ENCODE results near the gene LIN28B. TPM values are rescaled to one million over a fixed set of nuclear protein-coding genes. Genes with fewer than 3 reads are reported as not detected.

The LIN28B gene, protein sequence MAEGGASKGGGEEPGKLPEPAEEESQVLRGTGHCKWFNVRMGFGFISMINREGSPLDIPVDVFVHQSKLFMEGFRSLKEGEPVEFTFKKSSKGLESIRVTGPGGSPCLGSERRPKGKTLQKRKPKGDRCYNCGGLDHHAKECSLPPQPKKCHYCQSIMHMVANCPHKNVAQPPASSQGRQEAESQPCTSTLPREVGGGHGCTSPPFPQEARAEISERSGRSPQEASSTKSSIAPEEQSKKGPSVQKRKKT
- total RNA-seq (2014; rRNA removed; shearing (Covaris generic)), result 2.3 and 2.5 TPM in 2 replicates
- 1.5 and 1.7 TPM in 2 replicates for polyA plus RNA-seq (2015; cell fraction: cytosol; rRNA removed)
- 1.8 and 2.2 TPM in 2 replicates for polyA plus RNA-seq (2015; cell fraction: nucleus; rRNA removed)

- DNase-seq (ENCODE audit: low read depth), result peak; percentile 69
Observed at GRCh38 chr6:104956731-104957294, at the start of gene LIN28B. TSS of gene LIN28B (plus strand) at chr6:104957107. CDS start at chr6:104957251, 144 bp downstream.

- DNase-seq (ENCODE audit: low read depth), result peak; percentile 17
Observed at GRCh38 chr6:104908031-104908887, 48.6 kb upstream of the LIN28B start.

DNA sequence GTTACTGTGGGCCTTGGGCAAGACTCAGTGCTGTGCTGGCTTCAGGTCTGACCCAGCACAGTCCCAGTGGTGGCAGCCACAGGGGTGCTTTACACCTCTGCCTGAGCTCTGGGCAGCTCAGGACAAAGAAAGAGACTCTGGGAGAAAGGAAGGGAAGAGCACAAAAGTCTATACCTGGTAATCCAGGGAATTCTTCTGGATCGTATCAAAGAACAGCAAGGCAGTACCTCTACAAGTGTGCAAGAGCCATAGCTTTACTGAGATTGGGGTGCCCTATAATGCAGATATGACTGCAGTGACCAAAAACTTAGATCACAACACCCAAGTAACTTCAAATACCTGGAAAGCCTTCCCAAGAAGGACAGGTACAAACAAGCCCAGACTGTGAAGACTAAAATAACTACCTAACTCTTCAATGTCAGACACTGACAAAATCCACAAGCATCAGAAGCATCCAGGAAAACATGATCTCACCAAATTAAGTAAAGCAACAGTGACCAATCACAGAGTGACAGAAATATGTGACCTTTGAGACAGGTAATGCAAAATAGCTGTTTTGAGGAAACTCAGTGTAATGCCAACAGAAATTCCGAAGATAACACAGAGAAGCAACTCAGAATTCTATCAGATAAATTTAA lies 47.9 kb upstream of the LIN28B start:
- no peak for DNase-seq (ENCODE audit: low read depth)

GRCh38 chr6:104921896-104922295 lies 35.0 kb upstream of the LIN28B start:
- no peak for DNase-seq (ENCODE audit: low read depth)

DNA sequence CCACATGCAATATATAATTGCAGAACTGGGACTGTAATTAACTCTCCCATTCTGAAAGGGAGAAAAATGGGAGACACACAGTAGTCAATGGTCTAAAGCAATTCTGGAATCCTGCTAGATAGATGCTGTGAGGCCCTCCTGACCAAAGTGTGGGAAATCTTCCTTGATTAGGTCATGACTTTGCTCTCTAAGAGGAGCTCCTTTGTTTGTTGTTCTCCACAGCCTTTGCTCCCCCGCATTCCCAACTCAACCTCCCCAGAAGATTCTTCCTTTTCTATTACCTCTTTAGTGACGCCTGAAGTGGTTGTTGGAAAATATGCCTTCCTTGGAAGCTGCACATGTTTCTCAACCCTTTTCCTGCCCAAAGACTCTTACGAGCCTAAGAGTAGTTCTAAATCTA lies 28.8 kb upstream of the LIN28B start:
- DNase-seq (ENCODE audit: low read depth), result peak; percentile 20

- DNase-seq (ENCODE audit: low read depth), result no peak
Observed at GRCh38 chr6:104929353-104929752, 27.6 kb upstream of the LIN28B start.

GRCh38 chr6:104930939-104931338 lies 26.0 kb upstream of the LIN28B start:
- DNase-seq (ENCODE audit: low read depth), result no peak

GRCh38 chr6:104936766-104937535 lies 20.0 kb upstream of the LIN28B start:
- DNase-seq (ENCODE audit: low read depth), result no peak

- DNase-seq (ENCODE audit: low read depth), result no peak
Observed at GRCh38 chr6:104940238-104940892, 16.5 kb upstream of the LIN28B start.

DNA sequence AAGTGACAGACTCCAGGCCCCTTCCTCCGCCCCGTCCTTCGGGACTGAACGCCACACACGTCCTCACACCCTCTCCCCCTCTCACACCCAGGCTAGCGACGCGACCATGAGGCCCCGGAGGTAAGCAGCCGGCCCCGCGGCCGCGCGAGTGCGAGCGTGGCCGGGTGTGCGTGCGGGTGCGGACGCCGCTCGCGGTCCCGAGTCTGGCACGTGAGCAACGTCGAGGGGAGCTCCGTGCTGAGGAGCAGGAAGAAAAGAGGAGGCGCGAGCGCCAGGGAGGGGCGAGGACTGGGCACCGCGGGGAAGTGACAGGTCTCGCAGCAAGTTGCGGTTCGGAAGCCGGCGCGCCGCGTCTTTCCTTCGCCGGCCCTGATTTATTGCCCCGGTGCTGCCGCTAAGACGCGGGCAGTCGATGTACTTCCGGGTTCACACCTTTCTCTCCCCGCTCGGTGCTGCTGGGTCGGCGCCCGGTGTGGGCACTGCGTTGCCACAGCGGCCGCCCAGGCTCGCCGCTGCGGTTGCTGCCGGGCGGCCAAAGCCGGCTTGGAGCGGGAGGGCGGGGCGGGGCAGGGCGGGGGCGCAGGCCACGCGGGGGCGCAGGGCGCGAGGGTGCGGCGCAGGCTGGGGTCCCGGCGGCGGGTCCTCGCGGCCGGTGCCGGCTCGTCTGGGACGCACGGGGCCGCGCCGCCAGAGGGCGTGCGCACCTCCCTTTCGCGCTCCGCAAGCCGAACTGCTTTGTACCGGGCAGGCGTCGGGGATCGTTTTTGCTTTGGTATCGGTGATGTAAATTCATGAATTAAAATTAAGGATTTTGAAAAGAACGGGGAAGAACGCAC lies 15.8 kb upstream of the LIN28B start:
- no peak for DNase-seq (ENCODE audit: low read depth)

DNA sequence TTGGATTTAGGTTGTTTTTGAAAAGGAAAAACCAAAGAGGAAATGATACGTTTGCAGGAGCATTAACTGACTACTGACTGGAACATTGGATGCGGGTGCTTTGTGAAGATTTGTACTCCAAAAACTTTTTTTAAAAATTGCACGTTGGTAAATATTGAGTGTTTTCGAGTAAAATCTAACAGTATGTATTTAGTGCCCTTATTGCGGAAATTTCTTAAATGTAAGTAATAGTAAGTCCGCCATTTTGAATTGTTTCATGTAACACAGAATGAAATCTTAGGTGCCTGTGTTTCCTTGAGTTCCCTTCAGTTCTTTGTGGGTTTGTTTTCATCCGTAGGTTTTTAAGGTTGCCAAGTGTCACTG lies 15.2 kb upstream of the LIN28B start:
- DNase-seq (ENCODE audit: low read depth), result no peak

- peak; percentile 11 for DNase-seq (ENCODE audit: low read depth)
Observed at GRCh38 chr6:104943781-104944180, 13.1 kb upstream of the LIN28B start.

GRCh38 chr6:104949206-104949605 lies 7.7 kb upstream of the LIN28B start:
- no peak for DNase-seq (ENCODE audit: low read depth)

DNA sequence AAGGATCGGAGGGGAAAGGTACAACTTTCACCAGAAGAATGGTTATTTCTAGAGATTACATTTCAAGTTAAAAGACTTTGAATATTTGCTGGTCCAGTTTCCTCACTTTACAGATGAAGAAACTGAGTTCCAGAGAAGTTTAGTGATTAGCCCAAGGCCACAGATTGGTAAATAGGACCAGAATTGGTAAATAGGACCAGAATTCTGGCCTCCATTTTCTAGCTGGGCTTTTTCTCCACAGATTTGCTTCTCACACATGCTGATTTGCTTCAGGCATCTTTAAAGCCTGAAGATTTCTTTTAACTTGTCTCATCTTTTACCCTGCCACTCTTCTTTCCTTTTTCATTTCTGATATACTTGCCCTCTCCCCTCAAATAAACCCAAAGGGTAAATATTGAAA lies 5.2 kb upstream of the LIN28B start:
- no peak for DNase-seq (ENCODE audit: low read depth)

- DNase-seq (ENCODE audit: low read depth), result peak; percentile 44
Observed at GRCh38 chr6:104952911-104953399, 4.0 kb upstream of the LIN28B start.

- DNase-seq (ENCODE audit: low read depth), result peak; percentile 70
Observed at GRCh38 chr6:104953400-104954189, 3.3 kb upstream of the LIN28B start.

DNA sequence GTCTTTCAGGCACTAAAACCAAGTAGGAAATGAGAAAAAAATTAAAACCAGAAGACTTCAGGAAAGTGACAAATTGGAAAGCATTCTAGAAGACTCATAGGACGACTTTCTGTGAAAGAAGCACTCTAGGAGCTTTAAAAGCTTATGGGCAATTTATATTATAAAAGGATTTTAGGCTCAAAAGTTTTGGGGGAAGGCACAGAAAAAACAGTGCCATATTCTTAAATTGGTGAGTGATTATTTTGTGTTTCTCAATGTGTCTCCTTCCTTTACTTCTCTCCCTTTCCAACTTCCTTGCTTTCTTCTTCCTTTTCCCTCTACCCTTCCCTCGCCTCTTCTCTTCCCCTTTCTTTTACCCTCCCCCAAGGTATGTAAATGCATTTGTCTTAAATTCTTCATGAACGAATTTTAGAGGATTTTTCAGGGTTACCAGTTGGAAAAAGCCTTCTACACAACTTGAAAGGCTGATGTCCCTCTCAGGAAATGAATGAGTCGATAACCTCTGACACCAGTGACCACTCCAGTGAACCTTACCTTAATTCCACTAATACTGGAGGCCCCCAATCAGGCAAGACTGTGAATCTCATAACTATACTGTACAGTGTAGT lies 2.6 kb upstream of the LIN28B start:
- DNase-seq (ENCODE audit: low read depth), result peak; percentile 23

DNA sequence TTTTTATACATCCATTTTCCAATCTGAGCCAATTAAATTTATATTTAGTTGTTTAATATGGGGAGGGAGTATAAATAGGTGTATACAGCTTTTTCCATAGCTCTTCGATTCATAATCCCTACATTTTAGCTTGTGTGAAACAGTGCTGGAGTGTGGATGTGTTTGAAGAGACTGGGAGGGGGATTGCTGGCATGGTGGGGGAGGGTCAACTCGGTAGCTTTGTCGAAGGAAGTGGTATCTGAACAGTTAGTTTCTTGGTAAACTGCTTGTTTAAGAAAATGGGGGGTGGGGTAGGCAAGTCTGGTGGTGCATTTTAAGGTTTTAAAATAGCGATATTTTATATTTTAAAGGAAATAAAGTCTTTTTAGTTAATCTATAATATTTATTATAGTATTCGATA lies 1.4 kb upstream of the LIN28B start:
- peak; percentile 21 for DNase-seq (ENCODE audit: low read depth)
